GM21529 (cell line): ENCODE data around the gene ASGR1.
"Not testable (repeated sequence)": the region's sequence is repeated elsewhere in the genome, so short reads cannot be mapped to it uniquely, and the experiment has no call there.

Experiments used
- ATAC-seq: cut with Tn5 transposase; IDR thresholded peaks from one replicate; pipeline ENCODE4 v1.9.1; 2021; ENCODE audit not compliant: unreplicated experiment

The ASGR1 gene

DNA sequence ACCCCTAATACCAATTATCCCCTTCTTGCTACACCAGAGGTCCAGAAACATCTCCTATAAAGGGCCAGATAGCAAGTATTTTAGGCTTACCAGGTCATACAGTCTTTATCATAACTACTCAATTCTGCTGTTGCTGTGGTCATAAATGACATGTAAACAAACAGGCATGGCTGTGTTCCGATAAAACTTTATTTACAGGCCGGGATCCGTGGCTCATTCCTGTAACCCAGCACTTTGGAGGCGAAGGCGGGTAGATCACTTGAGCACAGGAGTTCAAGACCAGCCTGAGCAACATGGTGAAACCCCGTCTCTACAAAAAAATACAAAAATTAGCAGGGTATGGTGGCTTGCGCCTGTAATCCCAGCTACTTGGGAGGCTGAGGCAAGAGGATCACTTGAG is 12.3 kb downstream of the ASGR1 start:
- no peak for ATAC-seq

DNA sequence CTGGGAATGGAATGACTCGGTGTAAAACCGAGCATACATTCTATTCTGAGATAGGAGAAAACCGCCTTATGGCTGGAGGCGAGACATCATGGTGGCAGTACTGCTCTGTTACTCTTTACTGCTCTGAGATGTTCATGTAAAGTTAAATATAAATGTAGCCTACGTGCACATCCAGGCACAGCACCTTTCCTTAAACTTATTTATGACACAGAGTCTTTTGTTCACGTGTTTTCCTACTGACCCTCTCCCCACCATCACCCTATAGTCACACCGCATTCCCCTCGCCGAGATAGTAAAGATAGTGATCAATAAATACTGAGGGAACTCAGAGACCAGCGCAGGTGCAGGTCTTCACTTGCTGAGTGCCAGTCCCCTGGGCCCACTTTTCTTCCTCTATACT is 19.6 kb downstream of the ASGR1 start:
- ATAC-seq = not testable (repeated sequence)

DNA sequence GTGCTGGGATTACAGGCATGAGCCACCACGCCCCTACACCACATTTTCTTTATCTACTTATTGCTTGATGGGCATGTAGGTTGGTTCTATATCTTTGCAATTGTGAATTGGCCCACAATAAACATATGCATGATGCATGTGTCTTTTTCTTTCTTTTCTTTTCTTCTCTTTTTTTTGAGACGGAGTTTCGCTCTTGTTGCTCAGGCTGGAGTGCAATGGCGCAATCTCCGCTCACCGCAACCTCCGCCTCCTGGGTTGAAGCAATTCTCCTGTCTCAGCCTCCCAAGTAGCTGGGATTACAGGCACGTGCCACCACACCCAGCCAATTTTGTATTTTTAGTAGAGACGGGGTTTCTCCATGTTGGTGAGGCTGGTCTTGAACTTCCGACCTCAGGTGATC is 20.7 kb downstream of the ASGR1 start:
- not testable (repeated sequence) for ATAC-seq

DNA sequence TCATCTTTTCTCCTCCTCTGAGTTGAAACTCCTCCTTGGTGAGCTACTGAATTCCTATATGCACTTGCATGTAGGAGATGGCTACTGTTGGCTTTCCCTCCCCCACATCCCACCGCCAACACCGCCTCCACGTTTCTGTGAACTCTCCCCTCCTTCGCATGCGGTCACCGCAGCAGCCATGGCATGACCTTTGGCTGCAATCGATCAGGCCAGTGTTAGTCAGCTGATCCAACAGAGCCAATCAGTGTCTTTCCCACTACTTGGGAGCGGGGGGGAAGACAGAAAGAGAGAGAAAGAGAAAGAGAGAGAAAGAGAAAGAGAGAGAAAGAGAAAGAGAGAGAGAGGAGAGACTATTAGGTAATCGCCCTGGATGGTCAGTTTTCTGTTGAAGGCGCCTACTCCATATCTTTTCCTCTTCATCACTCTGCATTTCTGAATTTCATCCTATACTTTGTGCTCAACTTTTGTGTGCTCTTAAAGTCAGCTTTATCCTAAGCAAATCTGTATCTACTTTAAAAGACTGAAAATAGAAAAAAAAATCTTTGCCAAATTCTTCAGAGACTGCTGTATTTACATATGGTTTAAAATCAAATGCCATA is 22.7 kb downstream of the ASGR1 start:
- ATAC-seq = no peak

DNA sequence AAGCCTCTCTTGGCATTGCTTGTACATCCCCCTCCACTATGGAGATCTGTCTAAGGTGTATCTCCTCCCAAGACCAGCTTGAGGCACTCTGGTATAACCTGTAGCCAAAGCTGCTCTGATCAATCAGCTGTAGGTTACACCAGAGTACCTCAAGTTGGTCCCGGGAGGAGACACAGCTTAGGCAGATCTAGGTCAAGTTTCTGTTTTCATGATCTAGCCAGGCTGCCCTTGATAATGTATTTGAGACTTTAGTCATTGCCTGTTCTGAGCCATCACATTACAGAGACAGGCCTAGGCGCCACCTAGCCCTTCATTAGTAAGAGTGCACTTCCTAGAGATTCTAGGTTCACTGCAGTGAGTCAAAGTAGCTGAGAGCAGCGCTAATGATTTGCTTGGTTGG is 31.4 kb downstream of the ASGR1 start:
- no peak for ATAC-seq

DNA sequence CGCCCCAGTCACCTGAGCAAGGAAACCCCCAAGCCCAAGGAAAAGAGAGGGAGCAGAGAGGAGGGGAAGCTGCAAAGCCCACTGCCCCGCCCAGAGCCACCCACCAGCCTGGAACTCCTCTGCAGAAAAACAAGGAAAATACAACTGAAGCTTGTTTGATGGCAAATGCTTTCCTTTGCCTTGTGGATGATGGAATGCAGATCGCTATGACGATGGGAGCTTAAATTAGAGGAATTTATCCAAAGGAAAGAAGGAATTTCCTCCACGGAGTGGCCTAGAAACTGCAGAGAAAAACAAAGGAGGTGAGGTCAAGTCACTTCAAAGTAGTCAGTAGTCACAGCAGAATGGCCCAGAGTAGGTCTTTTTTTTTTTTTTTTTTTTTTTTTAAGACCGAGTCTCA is 33.1 kb downstream of the ASGR1 start:
- ATAC-seq = no peak

DNA sequence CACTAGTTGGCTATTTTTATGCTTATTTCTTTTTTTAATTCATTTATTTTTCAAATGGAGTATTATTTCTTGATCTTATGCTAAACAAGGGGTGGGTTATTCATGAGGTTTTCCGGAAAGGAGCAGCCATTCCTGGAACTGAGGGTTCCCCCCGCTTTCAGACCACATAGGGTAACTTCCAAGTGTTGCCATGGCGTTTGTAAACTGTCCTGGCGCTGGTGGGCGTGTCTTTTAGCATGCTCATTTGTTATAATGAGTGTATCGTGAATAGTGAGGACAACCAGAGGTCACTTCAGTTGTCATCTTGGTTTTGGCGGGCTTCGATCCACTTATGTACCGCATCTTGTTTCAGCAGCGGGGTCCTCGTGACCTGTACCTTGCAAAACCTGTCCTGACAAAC is 35.0 kb downstream of the ASGR1 start:
- no peak for ATAC-seq

DNA sequence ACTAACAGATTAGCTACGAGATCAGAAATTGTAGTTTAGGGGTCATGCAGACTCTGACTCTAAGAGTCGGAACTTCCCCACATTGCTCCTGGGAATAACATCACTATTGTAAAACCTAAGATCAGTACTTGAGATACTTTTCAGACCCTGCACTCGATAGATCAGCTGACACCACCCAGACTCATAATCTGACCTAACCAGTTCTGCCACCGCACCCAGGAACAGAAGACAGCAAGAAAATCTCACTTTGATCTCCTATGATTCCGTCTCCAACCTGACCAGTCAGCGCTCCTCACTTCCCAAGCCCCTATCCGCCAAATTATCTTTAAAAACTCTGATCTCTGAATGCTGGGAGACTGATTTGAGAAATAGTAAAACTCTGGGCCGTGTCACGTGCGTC is 37.3 kb downstream of the ASGR1 start:
- ATAC-seq = no peak

DNA sequence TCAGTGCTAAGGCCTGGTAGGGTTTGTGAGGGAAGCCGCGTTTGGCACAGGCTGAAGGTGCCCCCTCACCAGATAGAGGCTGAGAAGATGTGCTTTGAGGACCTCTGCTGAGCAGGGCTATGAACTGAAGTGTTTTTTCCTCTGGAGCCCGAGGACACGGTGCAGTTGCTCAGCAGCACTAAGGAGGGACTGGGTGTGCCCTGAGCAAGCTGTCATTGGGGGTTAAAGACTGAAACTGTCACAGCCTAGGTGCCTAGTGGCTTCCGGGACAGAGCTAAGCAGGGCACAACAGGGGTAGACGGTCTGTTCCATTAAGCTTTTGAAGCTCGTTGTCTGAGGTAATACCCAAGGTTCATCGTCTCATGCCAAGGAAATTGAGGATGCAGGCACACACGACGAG is 39.8 kb downstream of the ASGR1 start:
- no peak for ATAC-seq

DNA sequence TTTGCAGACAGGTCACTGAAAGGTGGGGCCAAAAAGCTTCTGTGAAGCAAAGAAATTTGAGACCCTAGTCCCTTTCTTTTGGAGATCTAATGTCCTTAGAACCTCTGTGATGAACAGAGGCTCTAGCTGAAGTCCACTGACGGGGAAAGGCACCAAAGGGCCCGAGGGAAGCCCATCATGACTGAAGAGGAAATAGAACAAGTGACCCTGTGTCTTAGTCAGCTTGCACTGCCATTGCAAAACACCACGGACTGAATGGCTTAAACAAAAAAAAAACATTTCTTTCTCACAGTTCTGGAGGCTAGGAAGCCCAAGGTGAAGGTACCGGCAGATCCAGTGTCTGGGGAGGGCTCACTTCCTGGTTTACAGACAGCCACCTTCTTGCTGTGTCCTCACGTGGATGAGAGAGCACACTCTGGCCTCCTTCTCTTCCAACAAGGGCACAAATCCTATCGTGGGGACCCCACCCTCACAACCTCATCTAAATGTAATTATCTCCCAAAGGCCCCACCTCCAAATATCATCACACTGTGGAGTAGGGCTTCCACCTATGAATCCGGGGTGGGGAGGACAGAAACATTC is 40.3 kb downstream of the ASGR1 start:
- ATAC-seq = no peak

DNA sequence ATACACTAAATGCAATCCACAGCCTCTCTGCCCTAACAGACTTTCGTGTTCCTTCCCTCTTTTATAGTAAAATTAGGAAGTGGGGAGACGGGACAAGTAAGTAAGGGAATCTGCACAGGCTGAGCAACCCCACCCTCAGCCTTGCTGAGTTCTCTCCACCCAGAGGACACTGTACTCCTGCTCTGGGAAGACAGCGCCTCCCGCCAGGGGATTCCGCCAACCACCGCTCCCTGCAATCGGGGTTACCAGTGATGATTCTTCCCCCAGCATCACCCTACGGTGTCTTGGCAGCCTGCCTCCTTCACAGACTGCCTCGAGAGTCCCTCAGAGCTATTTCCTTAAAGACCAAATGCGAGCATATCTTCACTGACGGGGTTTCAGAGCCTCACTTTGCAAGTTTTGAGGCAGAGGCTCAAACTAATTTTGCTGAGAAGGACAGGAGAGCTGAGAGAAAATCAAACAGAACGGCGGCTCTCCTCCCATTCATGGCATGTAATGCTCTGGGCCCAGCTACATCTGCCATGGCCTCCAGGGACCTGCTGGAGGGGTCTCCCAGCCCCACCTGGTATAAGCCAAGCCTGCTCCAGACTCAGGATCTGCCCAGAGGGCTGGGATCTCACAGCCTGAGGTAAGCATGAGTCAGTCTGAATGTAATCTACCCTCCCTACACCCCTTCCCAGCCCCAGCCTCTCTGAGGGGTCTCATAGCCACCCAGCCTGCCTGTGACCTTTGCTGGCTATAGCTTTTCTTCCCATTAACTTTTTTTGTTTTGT is 41.8 kb downstream of the ASGR1 start:
- ATAC-seq = no peak

DNA sequence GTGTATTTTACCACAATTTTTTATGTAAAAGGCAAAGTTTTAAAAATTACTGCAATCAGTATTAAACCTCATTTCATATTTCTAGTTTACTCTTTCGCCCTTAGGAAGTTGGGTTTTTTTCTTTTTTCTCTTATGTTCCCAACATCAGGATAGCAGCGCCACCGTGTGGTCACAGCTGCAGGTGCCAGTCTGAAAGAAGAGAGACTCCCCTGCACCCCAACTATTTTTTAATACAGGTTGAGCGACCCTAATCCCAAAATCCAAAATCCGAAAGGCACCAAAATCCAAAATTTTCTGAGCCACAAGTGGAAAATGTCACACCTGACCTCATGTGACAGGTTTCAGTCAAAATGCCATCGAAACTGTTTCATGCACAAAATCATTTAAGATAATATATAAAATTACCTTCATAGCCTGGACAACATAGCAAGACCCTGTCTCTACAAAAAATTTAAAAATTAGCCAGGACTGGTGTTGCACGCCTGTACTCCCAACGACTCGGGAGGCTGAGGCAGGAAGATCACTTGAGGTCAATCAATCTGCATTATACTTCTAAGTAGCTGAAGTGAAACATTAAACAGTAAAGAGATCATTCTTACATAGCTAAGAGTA is 42.8 kb downstream of the ASGR1 start:
- ATAC-seq = no peak

DNA sequence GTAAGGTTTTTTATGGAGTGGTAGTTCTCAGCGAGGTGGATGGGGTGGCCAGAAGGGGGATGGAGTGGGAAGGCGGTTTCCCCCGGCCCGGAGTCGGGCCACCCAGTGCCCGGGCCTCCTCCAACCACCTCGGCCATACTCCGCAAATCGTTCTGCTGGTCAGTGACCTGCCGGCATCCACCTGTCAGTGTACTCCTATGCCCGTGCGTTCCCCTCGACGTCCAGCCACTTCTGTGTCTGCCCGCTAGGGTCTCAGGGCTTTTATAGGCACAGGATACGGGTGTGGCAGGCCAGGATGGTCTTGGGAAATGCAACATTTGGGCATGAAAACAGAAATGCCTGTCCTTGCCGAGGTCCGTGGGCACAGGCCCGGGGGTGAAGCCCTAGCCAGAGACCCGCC is 45.3 kb downstream of the ASGR1 start:
- no peak for ATAC-seq

DNA sequence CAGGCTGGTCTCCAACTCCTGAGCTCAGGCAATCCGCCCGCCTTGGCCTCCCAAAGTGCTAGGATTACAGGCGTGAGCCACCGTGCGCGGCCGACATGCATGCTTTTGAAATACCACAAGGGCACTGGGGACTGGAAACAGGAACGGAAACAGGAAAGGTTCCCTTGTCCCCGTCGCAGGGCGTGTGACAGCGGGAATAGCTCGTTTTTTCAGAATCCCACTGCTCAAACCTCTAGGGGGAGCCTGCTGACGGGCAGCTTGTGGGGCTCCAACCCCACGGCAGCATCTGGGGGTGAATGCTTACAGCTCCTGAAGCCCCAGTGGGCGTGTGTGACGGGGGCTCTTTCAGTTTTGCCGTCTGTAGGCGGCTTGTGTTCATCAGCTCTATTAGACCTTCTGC is 45.7 kb downstream of the ASGR1 start:
- ATAC-seq = no peak

DNA sequence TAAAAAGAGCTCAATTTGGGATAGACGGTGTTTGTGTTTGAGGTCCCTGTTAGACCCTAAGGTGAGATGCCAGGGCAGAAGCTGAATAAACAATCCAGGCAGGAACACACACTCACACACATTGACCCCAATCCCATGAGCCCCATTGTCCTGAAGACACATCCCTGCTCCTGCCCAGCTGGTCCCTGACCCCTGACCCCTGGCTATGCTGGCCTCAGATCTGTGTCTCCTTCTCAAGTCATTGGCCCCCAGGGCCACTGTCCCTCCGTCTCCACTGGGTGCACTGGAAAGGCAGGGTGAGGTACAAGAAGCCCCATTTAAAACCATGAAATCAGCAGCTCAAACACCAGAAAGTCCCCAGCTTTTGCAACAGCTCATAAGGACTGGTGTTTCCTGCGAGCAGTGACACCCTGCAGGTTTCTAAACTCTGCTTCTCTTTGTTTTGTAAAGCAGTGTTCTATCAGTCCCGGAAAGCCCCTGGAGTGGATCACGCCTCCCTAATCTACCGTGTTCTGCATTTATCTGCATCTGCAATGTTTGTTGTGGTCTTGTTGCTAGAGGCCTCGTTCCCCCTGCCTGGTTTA is 46.6 kb downstream of the ASGR1 start:
- ATAC-seq = peak; percentile 70

DNA sequence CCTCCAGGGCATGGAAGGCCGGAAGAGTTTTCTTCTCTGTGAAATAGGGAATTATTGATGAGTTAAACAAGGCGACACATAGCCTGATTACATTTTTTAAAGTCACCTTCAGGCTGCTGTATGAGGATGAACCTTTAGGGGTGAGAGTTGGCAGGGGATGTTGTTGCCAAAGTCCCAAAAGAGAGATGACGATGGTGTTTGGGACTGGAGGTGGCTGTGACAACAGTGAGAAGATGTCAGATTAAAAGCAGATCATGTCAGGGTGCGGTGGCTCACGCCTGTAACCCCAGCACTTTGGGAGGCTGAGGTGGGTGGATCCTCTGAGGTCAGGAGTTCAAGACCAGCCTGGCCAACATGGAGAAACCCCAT is 47.8 kb downstream of the ASGR1 start:
- no peak for ATAC-seq

DNA sequence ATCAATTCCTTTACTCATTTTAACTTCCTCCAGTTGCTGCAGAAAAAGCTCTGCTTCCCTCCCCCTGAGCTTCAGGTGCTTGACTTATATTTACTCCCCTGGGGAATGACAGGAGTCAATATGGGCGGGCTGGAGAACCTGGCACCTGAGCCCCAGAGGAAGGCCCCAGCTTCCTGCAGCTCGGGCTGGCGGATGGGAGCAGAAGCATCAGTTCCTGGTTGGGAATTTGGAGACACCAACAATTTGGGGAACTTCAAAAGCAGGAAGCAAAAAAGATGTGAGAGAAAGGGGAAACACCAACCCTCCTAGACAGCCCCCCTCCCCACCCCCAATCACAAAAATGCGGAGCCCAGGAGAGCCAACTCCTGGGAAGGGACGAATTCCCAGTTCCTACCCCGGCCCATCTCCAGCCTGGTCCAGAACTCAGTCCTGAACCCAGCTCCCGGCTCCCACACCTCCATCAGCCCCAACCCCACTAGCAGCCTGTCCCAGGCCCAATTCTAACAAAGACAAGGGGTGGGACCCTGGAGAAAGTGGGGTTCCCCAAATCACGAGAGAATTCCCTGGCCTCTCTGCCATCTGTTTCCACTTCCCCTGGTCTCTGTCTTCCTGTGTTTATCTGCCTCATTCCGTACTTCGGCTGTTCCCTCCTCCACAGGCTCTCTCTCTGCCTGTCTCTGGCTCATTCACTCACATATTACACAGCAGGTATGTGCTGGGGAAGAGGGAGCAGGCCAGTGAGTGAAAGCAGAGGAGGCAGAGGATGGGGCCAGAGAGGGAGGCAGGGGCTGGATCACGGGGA is 48.3 kb downstream of the ASGR1 start:
- no peak for ATAC-seq

DNA sequence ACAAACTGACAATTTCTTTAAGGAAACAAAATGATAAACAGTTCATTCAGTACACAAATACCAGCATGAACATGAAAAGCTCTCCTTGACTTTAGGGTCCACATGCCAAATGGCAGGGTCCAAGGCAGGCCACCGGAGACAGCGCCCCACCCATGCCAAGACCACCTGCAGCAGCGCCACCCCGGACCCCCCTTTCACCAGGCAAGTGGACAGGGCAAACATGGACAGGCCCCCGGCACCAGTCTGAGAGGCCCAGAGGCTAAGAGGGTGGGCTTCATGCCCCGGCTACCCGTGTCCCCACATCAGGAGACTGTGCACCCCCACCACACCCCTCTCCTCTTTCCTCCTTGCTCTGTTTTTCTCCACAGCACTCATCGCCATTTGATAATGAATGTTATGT is 49.9 kb downstream of the ASGR1 start:
- no peak for ATAC-seq

DNA sequence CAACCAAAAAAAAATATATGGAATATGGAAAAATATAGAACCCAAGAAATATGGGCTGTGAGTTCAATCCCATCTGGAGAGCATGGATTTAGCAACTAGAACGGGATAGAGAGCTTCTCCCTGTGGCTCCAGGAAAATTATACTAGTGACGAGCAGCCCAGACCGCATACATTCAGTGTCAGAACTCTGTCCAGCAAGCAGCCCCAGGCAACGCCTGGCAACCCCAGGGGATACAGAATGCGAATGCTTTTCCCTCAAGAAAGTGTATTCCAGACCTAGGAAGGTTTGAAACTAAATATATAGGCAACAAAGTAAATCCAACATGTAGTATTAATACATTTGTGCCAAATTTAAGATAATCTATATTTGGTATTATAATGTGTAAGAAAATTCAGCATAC is 51.0 kb downstream of the ASGR1 start:
- no peak for ATAC-seq

DNA sequence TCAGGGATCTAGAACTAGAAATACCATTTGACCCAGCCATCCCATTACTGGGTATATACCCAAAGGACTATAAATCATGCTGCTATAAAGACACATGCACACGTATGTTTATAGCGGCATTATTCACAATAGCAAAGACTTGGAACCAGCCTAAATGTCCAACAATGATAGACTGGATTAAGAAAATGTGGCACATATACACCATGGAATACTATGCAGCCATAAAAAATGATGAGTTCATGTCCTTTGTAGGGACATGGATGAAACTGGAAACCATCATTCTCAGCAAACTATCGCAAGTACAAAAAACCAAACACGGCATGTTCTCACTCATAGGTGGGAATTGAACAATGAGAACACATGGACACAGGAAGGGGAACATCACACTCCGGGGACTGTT is 51.7 kb downstream of the ASGR1 start:
- ATAC-seq = not testable (repeated sequence)

DNA sequence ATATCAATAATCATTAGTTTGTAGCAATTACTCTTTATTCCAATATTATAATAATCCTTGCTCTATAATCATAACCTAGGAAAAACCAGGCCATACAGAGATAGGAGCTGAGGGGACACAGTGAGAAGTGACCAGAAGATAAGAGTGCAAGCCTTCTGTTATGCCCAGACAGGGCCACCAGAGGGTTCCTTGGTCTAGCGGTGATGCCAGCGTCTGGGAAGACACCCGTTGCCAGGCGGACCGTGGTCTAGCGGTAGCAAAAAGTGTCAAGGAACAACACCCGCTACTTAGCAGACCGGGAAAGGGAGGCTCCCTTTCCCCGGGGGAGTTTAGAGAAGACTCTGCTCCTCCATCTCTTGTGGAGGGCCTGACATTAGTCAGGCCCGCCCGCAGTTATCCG is 52.8 kb downstream of the ASGR1 start:
- not testable (repeated sequence) for ATAC-seq
